AG09309 (cell line): ENCODE results near the gene AIM2.

Experiments used
- DNase-seq: peaks from one replicate; pipeline ENCODE4 v3.0.0-alpha.2; 2010; ENCODE audit warnings: low read depth
- H3K4me3 ChIP-seq: 2 replicates; pipeline ENCODE4 v1.5.1; 2011; ENCODE audit warnings: mild to moderate bottlenecking, low read depth, low read length, moderate library complexity; ENCODE audit not compliant: control insufficient read depth
- CTCF ChIP-seq: IDR thresholded peaks from 2 replicates; pipeline ENCODE4 v1.5.1; 2011; ENCODE audit warnings: mild to moderate bottlenecking, low read depth, low read length, inconsistent platforms; ENCODE audit not compliant: insufficient read depth, control insufficient read depth; ENCODE audit errors: missing control alignments

AIM2 gene

GRCh38 chr1:159081626-159082025, 5.1 kb upstream of the AIM2 start:
- H3K4me3 ChIP-seq: no peak overlapping the region
- DNase-seq: no peak
- no peak for TF ChIP-seq CTCF

- no peak for TF ChIP-seq CTCF
- DNase-seq: no peak
- H3K4me3 ChIP-seq: no peak overlapping the region
Measured at GRCh38 chr1:159079525-159079924, 3.0 kb upstream of the AIM2 start.

- peak; percentile 53 for DNase-seq
- no peak overlapping the region for H3K4me3 ChIP-seq
- no peak for TF ChIP-seq CTCF
Measured at GRCh38 chr1:159077120-159077961, 775 bp upstream of the AIM2 start.

GRCh38 chr1:159071970-159072582, 4.5 kb downstream of the AIM2 start:
- TF ChIP-seq CTCF: peak; percentile 66
- DNase-seq: peak; percentile 57
- H3K4me3 ChIP-seq: no peak overlapping the region

- DNase-seq: no peak
- no peak overlapping the region for H3K4me3 ChIP-seq
- TF ChIP-seq CTCF: no peak
Measured at GRCh38 chr1:159068886-159069285, 7.7 kb downstream of the AIM2 start.

GRCh38 chr1:159067699-159068621, 8.6 kb downstream of the AIM2 start:
- H3K4me3 ChIP-seq: no peak overlapping the region
- DNase-seq: no peak
- no peak for TF ChIP-seq CTCF
